ENCODE data around the gene PRPH2.
A peak's percentile ranks its signal among the peaks of the same experiment; 100 is the strongest.

Gene PRPH2

GRCh38 chr6:42727087-42727611 is 4.8 kb upstream of the PRPH2 start:
- DNase-seq (ENCODE audit: low spot score) = no peak
- no peak for TF ChIP-seq CTCF (IDR thresholded peaks at IDR 0.05; ENCODE audit: extremely low read depth, insufficient read depth, missing control alignments)
- in situ Hi-C loops (cut with MboI; ENCODE audit: low pct_unique_long_range_greater_than_20kb, low sequenced_read_pairs, unreplicated experiment) = no loop called here

- in situ Hi-C loops (cut with MboI; ENCODE audit: low pct_unique_long_range_greater_than_20kb, low sequenced_read_pairs, unreplicated experiment) = no loop called here
- DNase-seq (ENCODE audit: low spot score) = peak; percentile 90
- TF ChIP-seq CTCF (IDR thresholded peaks at IDR 0.05; ENCODE audit: extremely low read depth, insufficient read depth, missing control alignments) = peak; percentile 79
Measured at GRCh38 chr6:42726485-42727086, 4.2 kb upstream of the PRPH2 start.

- in situ Hi-C loops (cut with MboI; ENCODE audit: low pct_unique_long_range_greater_than_20kb, low sequenced_read_pairs, unreplicated experiment) = no loop called here
- TF ChIP-seq CTCF (IDR thresholded peaks at IDR 0.05; ENCODE audit: extremely low read depth, insufficient read depth, missing control alignments) = no peak
Measured at GRCh38 chr6:42726026-42726425, 3.6 kb upstream of the PRPH2 start.

GRCh38 chr6:42724825-42725224 is 2.4 kb upstream of the PRPH2 start:
- no peak for DNase-seq (ENCODE audit: low spot score)
- no peak for TF ChIP-seq CTCF (IDR thresholded peaks at IDR 0.05; ENCODE audit: extremely low read depth, insufficient read depth, missing control alignments)
- in situ Hi-C loops (cut with MboI; ENCODE audit: low pct_unique_long_range_greater_than_20kb, low sequenced_read_pairs, unreplicated experiment) = no loop called here

More at GRCh38 chr6:42726026-42726425, 3.6 kb upstream of the PRPH2 start:
- no peak for DNase-seq (ENCODE audit: low spot score)

GRCh38 chr6:42720739-42721138 is 1.7 kb downstream of the PRPH2 start:
- in situ Hi-C loops (cut with MboI; ENCODE audit: low pct_unique_long_range_greater_than_20kb, low sequenced_read_pairs, unreplicated experiment) = no loop called here
- no peak for DNase-seq (ENCODE audit: low spot score)
- no peak for TF ChIP-seq CTCF (IDR thresholded peaks at IDR 0.05; ENCODE audit: extremely low read depth, insufficient read depth, missing control alignments)

GRCh38 chr6:42715871-42716270 is 6.5 kb downstream of the PRPH2 start:
- TF ChIP-seq CTCF (IDR thresholded peaks at IDR 0.05; ENCODE audit: extremely low read depth, insufficient read depth, missing control alignments) = no peak
- DNase-seq (ENCODE audit: low spot score) = no peak
- in situ Hi-C loops (cut with MboI; ENCODE audit: low pct_unique_long_range_greater_than_20kb, low sequenced_read_pairs, unreplicated experiment) = no loop called here

Data from GM13977 (cell line).